Colon (tissue), 2 donors: Measurements from ENCODE around the gene STAG1.
"Not testable (repeated sequence)": the region's sequence is repeated elsewhere in the genome, so short reads cannot be mapped to it uniquely, and the experiment has no call there.

ENCODE experiments used
- FAIRE-seq: peaks from 2 replicates; lab custom pipeline; 2012; peaks lifted over from hg19 to GRCh38; lab: Jason Lieb, UNC
- donor health status: control.
- donor health status: control.

STAG1 gene

DNA sequence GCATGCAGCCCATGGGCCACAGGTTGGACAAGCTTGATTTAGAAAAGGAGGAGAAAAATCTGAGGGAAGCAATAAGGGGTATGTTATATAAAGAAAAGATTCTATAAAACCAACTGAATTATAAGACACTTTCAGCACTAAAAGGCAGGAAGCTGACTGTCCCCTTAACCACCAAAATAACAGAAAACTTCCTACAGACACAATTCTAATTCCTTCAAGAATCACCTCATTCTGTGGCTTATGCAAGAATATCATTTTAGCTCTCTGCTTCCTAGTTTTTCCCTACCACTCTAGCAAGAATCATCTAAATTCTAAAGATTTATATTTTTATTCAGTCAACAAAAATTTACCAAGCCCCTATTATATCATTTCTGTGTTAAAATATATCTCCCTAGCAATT, 6.3 kb downstream of the STAG1 start:
- no peak for FAIRE-seq

DNA sequence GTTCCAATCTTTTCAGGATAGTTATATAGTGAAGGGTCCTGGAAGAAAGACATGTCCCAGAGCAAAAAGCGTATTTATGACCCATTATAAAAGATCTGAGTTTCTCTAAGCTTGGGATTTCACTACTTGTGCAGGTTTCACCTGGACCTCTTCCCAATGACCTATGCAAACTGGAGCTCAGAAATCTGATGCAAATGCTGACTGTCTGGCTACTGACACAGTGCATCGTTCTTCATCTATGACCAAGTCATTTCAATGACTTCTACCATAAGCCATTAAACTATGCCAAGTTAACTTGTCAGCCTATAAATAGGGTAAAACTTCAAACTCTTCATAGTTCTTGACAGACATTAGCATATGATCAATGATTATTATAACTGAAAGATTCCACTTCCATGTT, 11.1 kb downstream of the STAG1 start:
- no peak for FAIRE-seq

DNA sequence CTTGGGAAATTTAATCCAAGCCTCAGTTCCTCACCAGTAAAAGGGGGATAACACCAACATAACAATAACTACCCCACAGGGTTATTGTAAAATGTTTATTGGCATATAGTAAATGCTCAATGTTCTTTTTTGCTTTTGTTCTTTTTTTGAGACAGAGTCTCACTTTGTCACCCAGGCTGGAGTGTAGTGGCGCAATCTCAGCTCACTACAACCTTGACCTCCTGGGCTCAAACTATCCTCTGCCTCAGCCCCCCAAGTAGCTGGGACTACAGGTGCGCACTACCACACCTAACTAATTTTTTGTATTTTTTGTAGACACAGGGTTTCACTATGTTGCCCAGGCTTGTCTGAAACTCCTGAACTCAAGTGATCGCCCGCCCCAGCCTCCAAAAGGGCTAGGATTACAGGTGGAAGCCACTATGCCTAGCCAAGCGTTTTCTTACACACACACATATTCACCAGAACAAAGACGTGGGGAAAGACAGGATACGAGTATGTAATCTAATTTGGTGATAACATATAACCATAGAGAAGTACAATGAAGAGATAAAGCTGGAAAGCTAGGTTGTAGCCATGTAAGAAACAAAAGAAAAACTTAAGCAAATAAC, 11.7 kb downstream of the STAG1 start:
- FAIRE-seq: no peak

DNA sequence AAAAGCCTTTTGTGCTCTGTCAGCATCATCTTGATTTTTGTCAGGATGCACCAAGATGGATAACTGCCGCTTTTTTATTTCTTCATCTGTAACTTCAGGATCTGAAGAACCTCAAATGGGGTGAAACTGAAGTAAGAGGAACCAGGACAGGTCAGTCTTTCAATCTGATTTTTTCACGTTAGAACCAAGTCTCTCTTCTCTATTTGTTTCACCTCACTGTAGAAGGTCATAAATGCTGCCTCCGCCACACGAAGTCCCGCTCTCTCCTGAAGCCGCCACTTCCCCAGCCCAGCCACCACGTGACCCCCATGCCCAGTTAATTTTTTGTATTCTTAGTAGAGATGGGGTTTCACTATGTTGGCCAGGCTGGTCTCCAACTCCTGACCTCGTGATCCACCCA, 15.2 kb downstream of the STAG1 start:
- not testable (repeated sequence) for FAIRE-seq

DNA sequence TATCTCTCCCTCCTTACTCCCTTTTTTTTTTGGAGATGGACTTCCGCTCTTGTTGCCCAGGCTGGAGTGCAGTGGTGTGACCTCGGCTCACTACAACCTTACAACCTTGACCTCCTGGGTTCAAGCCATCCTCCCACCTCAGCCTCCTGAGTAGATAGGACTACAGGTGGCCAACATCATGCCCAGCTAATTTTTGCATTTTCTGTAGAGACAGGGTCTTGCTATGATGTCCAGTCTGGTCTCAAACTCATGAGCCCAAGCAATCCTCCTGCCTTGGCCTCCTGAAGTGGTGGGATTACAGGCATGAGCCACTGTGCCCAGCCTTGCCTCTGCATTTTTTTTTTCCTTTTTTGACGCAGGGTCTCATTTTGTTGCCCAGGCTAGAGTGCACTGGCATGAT, 17.1 kb downstream of the STAG1 start:
- FAIRE-seq: no peak

DNA sequence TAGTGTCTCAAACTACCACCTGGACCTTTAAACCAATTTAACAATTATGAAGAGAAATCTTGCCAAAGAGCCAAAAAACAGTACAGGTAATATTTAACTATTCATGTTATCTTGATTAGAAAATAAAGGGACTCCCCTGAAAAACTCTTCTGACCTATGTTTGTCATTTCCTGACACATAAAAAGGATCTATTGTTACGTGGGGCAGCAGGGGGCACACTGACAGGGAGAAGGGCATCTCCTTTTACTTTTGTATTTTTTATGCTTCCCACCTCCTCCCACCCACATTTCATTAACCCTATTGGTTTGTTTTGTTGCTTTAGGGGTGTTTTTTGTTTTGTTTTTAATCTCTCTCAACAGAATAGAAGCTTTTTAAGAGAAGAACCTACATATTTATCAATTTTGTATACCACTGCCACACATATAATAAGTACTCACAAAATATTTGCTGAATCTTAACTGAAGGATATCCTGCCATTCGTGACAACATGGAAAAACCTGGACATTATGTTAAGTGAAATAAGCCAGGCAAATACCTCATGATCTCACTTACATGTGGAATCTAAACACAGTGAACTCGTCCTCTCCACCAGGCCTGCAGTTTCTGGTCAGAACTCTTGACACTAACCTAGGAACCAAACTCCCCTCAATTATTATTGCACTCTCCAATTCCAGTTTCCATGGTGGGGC, 17.7 kb downstream of the STAG1 start:
- no peak for FAIRE-seq

DNA sequence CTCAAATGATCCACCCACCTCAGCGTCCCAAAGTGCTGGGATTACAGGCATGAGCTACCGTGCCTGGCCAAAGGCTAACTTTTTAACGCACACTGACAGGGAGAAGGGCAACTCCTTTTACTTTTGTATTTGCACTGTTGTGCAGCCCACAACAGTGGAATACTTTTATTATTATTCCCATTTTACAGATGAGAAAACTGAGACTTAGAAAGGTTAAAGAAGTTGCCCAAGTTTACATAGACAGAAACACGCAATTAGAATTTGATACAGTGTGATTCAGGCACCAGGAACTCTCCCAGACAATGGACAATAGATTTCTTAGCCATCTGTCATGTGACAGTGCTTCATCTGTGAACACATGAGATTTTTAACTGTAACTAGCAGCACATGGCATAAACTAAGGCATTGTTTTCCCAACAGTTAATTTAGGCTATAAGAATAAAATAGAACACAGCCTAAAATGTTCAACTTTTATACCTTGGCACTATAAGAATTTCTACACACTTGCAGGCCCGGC, 18.8 kb downstream of the STAG1 start:
- no peak for FAIRE-seq

DNA sequence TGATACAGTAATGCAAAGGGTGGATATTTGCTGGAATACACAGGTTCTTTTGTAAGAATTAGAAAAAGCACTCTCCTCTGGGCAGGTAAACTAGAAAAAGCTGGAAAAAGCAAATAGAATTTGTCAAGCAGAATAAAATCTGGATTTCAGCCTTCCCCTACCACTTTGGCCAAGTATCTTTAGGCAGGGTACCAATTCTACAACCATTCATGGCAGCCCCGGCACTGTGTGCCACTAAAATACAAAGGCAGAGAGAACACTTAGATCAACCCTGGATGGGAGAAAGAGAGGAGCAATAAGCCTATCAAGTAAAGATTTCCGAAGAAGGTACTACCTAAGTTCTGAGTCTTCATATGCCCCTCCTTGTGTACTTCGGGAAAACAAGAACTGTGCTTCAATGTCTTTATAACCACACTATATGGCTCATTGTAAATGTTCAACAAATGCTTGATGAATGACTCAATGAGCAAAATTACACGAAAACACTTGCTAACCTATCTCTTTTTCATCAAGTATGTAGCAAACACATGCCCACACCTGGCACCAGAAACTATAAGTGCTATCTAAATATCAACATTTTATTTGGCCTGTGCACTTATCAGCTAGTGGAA, 20.8 kb downstream of the STAG1 start:
- FAIRE-seq: no peak

DNA sequence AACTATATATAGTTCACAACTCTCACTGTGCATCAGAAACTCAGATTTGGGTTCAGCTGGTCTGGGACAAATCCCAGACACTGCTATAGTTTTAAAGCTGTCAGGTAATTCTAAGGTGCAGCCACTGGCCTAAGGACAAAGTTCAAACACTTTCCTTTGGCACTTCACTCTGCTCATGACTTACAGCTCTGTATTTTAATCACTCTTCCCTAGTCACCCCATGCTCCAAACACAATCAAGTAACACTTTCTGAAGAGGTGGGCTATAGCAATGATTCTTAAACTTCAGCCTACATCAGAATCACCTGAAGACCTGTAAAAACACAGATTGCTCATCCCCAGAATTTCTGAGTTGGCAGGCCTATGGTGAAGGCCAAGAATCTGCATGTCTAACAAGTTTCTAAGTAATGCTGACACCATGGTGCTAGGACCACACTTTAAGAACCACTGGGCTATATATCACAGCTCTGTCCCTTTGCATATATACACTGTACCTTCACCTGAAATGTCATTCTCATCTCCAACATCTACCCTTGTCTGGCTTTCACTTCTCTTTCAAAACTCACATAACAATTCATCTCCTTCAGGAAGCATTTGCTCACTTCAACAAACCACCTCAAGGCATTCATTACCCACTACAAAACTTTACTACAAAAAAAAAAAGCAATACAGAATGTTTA, 21.4 kb downstream of the STAG1 start:
- FAIRE-seq: no peak

DNA sequence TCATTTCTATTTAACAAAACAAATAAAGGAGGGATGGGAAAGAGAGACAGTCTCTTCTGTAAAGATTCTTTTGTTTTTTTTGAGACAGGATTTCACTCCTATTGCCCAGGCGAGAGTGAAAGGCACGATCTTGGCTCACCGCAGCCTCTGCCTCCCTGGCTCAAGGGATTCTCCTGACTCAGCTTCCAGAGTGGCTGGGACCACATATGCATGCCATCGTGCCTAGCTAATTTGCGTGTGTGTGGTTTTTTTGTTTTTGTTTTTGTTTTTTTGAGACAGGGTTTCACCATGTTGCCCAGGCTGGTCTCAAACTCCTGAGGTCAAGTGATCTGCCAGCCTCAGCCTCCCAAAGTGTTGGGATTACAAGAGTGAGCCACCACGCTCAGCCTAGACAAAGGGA, 23.3 kb downstream of the STAG1 start:
- FAIRE-seq: no peak

DNA sequence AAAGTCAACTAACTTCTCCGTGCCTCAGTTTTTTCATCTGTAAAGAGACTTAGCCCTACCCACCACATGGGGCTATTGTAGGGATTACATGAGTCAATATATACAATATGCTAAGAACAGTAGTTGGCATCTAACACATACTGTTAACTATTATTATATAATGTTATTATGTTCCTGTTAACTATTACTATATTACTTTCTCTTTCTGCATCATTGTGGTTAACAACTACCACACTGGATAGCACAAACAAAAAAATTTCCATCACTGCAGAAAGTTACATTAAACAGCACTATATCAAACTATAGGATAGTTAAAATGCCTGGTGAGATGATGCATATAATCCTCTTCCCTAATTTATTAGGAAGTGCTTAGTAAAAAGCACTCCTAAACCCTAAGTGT, 23.7 kb downstream of the STAG1 start:
- FAIRE-seq: no peak

DNA sequence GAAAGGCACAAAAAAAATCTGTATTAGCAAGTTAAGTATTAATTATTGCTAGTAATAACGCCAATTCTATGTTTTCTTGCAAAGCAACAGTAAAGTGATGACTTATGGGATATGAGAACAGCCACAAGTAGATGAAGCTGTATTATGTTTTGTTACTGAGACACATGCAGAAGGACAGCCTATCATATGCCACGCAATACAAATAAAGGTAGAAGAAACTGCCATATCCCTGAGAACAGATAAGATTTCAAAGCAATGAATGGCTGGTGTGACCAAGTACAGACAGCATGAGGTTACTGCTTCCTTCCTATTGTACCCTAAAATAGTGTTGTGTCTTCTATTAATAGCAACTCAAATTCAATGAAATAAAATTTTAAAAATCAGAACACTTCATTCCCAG, 26.7 kb downstream of the STAG1 start:
- FAIRE-seq: no peak

DNA sequence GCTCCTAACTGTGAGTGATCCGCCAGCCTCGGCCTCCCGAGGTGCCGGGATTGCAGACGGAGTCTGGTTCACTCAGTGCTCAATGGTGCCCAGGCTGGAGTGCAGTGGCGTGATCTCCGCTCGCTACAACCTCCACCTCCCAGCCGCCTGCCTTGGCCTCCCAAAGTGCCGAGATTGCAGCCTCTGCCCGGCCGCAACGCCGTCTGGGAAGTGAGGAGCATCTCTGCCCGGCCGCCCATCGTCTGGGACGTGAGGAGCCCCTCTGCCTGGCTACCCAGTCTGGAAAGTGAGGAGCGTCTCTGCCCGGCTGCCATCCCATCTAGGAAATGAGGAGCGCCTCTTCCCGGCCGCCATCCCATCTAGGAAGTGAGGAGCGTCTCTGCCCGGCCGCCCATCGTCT, 29.3 kb downstream of the STAG1 start:
- FAIRE-seq: not testable (repeated sequence)

DNA sequence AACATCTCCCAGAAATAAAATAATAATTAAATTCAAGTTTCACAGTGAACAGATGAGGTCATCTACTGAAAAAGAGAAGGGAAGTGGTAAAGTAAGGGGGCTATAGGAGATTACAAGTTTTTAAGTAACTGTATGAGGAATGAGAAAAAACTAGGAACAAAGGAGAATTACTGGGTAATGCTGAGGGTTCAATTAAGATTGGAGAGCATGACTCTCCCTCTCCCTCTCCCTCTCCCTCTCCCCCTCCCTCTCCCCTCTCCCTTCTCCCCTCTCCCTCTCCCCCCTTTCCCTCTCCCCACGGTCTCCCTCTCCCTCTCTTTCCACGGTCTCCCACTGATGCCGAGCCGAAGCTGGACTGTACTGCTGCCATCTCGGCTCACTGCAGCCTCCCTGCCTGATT, 29.8 kb downstream of the STAG1 start:
- not testable (repeated sequence) for FAIRE-seq

DNA sequence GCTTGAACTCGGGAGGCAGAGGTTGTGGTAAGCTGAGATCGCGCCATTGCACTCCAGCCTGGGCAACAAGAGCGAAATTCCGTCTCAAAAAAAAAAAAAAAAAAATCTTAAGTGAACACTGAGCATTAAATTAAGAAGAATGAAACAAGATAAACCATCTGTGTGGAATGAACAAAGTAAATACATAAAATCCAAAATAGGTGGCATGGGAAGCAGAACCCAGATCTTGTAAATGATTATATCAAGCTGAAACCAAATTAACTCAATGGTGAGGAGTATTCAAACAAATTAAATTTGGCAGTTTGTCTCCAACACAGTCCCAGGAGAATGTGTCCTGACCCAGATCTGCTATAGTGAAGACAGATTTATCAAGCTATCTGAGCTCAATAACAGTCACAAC, 32.1 kb downstream of the STAG1 start:
- no peak for FAIRE-seq

DNA sequence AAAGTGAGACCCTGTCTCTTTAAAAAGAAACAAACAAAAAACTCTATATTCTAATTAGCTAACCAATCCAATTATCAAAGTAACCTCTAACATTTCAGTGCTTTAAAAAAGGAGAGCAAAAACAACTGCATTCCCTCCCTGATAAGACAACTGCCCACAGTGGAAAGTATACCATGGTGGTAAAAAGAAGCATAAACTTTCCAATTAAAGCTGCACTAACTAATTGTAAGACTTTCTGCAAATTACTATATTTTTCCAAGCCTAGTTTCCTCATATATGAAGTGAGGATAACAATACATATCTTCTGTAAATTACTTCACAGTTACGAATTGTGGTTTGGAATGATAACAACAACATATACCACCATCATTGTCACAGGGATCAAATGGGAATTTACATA, 35.5 kb downstream of the STAG1 start:
- no peak for FAIRE-seq

DNA sequence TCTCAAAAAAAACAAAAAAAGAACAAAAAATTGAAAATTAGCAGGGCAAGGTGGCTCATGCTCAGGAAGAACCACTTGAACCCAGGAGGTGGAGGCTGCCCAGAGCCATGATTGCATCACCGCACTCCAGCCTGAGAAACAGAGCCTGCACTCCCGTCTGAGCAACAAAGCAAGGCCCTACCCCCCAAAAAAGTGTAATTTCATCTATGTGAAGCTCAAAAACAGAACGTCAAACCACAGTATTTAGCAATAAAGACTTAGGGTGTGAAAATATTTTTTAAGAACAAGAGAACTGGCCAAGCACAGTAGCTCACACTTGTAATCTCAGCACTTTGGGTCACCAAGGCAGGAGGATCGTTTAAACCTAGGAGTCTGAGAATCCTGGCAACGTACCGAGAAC, 38.2 kb downstream of the STAG1 start:
- FAIRE-seq: no peak

DNA sequence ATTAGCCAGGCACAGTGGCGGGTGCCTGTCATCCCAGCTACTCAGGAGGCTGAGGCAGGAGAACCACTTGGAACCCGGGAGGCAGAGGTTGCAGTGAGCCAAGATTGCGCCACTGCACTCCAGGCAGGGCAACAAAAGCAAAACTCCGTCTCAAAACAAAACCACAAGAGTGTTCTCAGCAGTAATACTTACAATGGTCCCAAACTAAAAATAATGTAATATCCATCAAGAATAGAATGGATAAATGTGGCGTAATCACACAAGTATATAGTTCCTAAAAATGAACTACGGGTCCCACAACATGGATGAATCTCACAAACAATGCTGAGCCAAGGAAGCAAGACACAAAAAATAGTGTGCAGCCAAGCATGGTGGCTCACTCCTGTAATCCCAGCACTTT, 39.2 kb downstream of the STAG1 start:
- no peak for FAIRE-seq

DNA sequence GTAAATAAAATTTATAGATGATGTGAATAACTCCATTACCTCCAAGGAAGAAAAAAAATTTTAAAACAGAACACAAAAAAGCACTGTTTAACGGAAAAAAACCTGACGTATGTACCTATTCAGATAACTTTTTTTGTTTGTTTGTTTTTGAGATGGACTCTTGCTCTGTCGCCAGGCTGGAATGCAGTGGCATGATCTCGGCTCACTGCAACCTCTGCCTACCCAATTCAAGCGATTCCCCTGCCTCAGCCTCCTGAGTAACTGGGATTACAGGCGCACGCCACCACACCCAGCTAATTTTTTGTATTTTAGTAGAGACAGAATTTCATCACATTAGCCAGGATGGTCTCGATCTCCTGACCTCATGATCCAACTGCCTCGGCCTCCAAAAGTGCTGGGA, 40.3 kb downstream of the STAG1 start:
- not testable (repeated sequence) for FAIRE-seq

DNA sequence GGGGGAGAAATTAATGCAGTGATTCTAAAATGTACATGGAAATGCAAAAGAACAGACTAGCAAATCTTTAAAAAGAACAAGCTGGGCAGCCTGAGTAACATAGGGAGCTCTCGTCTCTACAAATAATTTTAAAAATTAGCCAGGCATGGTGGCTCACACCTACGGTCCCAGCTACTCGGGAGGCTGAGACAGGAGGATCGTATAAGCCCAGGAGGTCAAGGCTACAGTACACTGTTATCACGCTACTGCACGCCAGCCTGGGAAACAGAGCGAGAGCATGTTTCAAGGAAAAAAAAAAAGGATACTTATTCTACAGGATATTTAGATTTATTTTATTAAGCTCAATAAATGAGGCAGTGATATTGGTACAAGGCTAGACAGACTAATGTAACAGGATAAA, 40.9 kb downstream of the STAG1 start:
- no peak for FAIRE-seq

DNA sequence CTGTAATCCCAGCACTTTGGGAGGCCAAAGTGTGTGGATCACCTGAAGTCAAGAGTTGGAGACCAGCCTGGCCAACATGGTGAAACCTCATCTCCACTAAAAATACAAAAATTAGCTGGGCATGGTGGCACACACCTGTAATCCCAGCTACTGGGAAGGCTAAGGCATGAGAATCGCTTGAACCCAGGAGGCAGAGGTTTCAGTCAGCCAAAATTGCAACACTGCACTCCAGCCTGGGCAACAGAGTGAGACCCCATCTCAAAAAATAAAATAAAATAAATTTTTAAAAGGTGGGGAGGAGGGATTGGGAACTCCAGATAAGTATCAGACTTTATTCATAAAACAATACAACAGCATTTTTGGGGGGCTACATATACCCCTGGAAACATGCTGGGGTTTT, 42.4 kb downstream of the STAG1 start:
- not testable (repeated sequence) for FAIRE-seq

DNA sequence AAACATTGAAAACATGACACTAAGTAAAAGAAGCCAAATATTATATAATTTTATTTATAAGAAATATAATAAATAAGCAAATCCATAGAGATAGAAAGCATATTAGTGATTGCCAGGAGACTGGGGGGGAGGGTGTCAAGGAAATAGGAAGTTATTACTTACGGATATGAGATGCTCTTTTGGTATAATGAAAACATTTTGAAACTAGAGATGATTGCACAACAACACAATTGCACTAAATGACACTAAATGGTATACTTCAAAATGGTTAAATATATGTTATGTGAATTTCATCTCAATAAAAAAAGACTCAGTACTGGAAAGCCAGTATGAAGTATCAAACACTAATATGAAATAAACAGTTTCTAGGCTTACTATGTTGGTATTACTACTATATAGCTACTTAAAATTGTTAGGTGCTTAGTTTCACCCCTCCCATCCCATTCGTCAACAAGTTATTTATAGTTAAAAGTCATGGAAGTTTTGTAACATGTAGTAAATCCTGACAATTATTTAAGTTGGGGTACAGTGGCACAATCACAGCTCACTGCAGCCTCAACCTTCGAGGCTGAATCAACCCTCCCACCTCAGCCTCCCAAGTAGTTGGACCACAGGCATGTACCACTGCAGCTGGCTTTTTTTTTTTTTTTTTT, 43.7 kb downstream of the STAG1 start:
- no peak for FAIRE-seq

DNA sequence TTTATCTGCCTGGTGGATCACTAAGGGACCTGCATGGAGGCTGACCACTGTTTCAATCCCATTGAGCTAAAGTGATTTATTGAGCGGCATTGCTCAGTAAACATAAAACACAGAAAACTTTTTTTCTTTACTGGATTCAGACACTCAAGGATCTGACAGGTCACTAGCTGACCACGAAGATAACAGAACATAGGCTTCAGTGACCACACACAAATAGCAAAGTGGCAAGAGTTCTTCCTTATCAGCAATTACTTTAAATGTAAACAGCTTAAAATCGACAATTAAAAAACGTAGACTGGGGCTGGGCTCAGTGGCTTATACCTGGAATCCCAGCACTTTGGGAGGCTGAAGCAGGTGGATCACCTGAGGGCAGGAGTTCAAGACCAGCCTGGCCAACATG, 48.7 kb downstream of the STAG1 start:
- FAIRE-seq: no peak
